Measurements from ENCODE around the gene ATN1.
"Not testable (repeated sequence)": the region's sequence is repeated elsewhere in the genome, so short reads cannot be mapped to it uniquely, and the experiment has no call there.

The ATN1 gene

DNA sequence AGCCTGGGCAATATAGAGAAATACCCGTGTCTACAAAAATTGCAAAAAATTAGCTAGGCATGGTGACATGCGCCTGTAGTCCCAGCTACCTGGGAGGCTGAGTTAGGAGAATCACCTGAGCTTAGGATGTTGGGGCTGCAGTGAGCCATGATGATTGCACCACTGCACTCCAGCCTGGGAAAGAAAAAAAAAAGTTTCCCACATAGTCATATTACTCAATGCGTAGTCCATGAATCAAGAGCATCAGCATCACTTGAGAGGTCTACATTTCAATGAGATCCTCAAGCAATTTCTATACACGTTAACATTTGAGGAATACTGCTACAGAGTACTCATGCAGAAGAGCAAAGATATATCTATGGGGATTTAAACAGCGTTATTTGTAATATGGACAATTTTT lies 28.3 kb upstream of the ATN1 start:
- TF ChIP-seq CTCF (IDR thresholded peaks at IDR 0.05; ENCODE audit: low read depth, low read length) = no peak
- peak in 1 of 2 donors; percentile 46 for DNase-seq (ENCODE audit: low read depth in 2 of 2)
- no peak overlapping the region for H3K4me3 ChIP-seq (replicated peaks in 1 of 2; ENCODE audit: low read depth in 2 of 2, low read length in 2 of 2)

- DNase-seq (ENCODE audit: low read depth in 2 of 2) = peak; percentile 76 to 84
- TF ChIP-seq CTCF (IDR thresholded peaks at IDR 0.05; ENCODE audit: low read depth, low read length) = no peak
- H3K4me3 ChIP-seq (replicated peaks in 1 of 2; ENCODE audit: low read depth in 2 of 2, low read length in 2 of 2) = no peak overlapping the region
Observed at GRCh38 chr12:6899837-6900519, 27.8 kb upstream of the ATN1 start.

- no peak for DNase-seq (ENCODE audit: low read depth in 2 of 2)
- no peak overlapping the region for H3K4me3 ChIP-seq (replicated peaks in 1 of 2; ENCODE audit: low read depth in 2 of 2, low read length in 2 of 2)
- no peak for TF ChIP-seq CTCF (IDR thresholded peaks at IDR 0.05; ENCODE audit: low read depth, low read length)
Observed at GRCh38 chr12:6902448-6902847, 25.3 kb upstream of the ATN1 start.

- TF ChIP-seq CTCF (IDR thresholded peaks at IDR 0.05; ENCODE audit: low read depth, low read length) = no peak
- DNase-seq (ENCODE audit: low read depth in 2 of 2) = no peak
- no peak overlapping the region for H3K4me3 ChIP-seq (replicated peaks in 1 of 2; ENCODE audit: low read depth in 2 of 2, low read length in 2 of 2)
Observed at GRCh38 chr12:6903722-6904121, 24.0 kb upstream of the ATN1 start.

GRCh38 chr12:6904280-6905276 lies 23.2 kb upstream of the ATN1 start, which contains the start of gene LRRC23:
TSS of gene LRRC23 (plus strand) at chr12:6904822. CDS start at chr12:6905634, 812 bp downstream.
- peak within 1 kb of the TSS; percentile 70 to 85 for H3K4me3 ChIP-seq (replicated peaks in 1 of 2; ENCODE audit: low read depth in 2 of 2, low read length in 2 of 2)
- DNase-seq (ENCODE audit: low read depth in 2 of 2) = peak; percentile 95 to 97
- no peak for TF ChIP-seq CTCF (IDR thresholded peaks at IDR 0.05; ENCODE audit: low read depth, low read length)

DNA sequence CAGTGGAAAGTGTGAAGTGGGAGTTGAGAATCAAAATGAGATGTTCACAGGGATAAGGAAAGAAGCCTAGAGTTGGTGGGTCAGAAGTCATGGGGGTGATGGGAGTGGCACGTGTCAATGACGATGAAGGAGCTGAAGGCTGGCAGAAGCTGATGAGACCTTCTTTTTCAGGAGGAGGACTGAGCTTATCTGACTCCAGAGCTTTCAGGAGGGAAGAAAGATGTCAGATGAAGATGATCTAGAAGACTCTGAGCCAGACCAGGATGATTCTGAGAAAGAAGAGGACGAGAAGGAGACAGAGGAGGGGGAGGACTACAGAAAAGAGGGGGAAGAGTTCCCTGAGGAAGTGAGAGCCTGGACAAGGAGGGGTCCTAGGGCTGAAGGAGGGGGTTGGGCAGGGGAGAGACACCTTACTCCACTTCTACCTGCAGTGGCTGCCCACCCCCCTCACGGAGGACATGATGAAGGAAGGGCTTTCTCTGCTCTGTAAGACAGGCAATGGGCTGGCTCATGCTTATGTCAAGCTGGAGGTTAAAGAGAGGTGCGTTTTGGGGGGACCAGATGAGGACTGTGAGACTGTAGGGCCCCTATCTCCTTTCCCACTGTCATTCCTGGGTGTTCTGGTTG lies 22.2 kb upstream of the ATN1 start:
- no peak for DNase-seq (ENCODE audit: low read depth in 2 of 2)
- H3K4me3 ChIP-seq (replicated peaks in 1 of 2; ENCODE audit: low read depth in 2 of 2, low read length in 2 of 2) = peak overlapping the region; percentile 70 to 85
- no peak for TF ChIP-seq CTCF (IDR thresholded peaks at IDR 0.05; ENCODE audit: low read depth, low read length)

DNA sequence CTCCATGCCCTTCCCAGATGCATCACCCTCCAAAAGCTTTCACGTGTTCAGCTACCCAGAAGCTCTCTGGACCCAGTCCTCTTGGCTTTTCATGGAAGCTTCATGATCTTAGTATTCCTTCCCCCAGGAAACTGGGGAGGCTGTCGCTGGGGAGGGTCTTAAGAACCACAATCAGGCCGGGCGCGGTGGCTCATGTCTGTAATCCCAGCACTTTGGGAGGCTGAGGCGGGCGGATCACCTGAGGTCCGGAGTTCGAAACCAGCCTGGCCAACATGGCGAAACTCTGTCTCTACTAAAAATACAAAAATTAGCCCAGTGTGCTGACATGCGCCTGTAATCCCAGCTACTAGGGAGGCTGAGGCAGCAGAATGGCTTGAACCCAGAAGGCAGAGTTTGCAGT lies 19.6 kb upstream of the ATN1 start:
- not testable (repeated sequence) for DNase-seq (ENCODE audit: low read depth in 2 of 2); H3K4me3 ChIP-seq (replicated peaks in 1 of 2; ENCODE audit: low read depth in 2 of 2, low read length in 2 of 2)

Measured in cardiac fibroblast (primary cell).